ENCODE measurements around the gene CFTR.

DNA sequence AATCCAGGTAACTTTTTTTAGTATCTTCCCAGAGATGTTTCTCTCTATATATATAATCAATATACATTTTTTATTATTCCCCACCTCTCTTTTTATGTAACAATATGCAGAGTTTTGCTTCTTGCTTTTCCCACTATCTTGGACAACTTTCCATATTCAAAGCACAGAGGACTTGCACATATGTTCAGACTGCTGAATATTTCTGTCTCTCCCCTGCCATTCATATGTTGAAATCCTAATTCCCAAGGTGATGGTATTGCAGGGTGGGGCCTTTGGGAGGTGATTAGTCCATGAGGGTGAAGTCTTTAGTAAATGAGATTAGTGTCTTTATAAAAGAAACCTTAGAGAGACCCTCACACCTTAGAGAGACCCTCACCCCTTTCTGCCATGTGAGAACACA lies 72.8 kb downstream of the CFTR start:
- TF ChIP-seq POLR2AphosphoS5 (IDR thresholded peaks at IDR 0.05) (no peak), CTCF (IDR thresholded peaks at IDR 0.05 in 8 of 11, conservative IDR thresholded peaks at IDR 0.05 in 3 of 11) (no peak)
